Neural crest cell (in vitro differentiated cells): ENCODE measurements around the gene MLST8. TPM values are rescaled to one million over a fixed set of nuclear protein-coding genes. Genes with fewer than 3 reads are reported as not detected.

ENCODE experiments used
- DNase-seq: peaks from one replicate; pipeline ENCODE4 v3.0.0; 2021; ENCODE audit warnings: low read depth, mixed read lengths, low spot score
- H3K27ac Mint-ChIP-seq: one replicate; pipeline ENCODE4 v1.8.0; 2021; ENCODE audit warnings: mild to moderate bottlenecking, mixed read lengths; ENCODE audit not compliant: unreplicated experiment
- H3K27me3 Mint-ChIP-seq: 2 replicates; pipeline ENCODE4 v1.8.0; 2021; ENCODE audit warnings: low read depth, mild to moderate bottlenecking, mixed read lengths
- H3K36me3 Mint-ChIP-seq: 2 replicates; pipeline ENCODE4 v1.8.0; 2021; ENCODE audit warnings: low read depth, mild to moderate bottlenecking, mixed read lengths
- H3K4me1 Mint-ChIP-seq: 2 replicates; pipeline ENCODE4 v1.8.0; 2021; ENCODE audit warnings: mixed read lengths
- H3K4me3 Mint-ChIP-seq: one replicate; pipeline ENCODE4 v1.8.0; 2021; ENCODE audit warnings: mild to moderate bottlenecking, mixed read lengths
- H3K9me3 Mint-ChIP-seq: 2 replicates; pipeline ENCODE4 v1.8.0; 2021; ENCODE audit warnings: mixed read lengths
- total RNA-seq: library from RNA; stranded (reverse); gene quantifications from 2 replicates; pipeline ENCODE4 v1.2.1, GENCODE V29; 2021
- TF ChIP-seq, protein P1 (sequence below): fragments of 200-600 bp; sonication (generic); conservative IDR thresholded peaks from 2 replicates; pipeline ENCODE4 v1.5.0; 2021; ENCODE audit warnings: antibody characterized with exemption, mild to moderate bottlenecking

The MLST8 gene
- total RNA-seq, 1 donor from 2014 or later: 68.1 TPM

GRCh38 chr16:2231016-2231931, 26.0 kb downstream of the MLST8 start:
- Mint-ChIP-seq H3K27ac (no peak overlapping the region), H3K36me3 (peaks cover 2% of the 10 kb centered on the region), H3K4me3 (no peak overlapping the region), H3K4me1 (peaks cover 2% of the 10 kb centered on the region), H3K9me3 (no peaks in the 10 kb centered on the region), H3K27me3 (peaks cover 9% of the 10 kb centered on the region)
- TF ChIP-seq, protein P1, sequence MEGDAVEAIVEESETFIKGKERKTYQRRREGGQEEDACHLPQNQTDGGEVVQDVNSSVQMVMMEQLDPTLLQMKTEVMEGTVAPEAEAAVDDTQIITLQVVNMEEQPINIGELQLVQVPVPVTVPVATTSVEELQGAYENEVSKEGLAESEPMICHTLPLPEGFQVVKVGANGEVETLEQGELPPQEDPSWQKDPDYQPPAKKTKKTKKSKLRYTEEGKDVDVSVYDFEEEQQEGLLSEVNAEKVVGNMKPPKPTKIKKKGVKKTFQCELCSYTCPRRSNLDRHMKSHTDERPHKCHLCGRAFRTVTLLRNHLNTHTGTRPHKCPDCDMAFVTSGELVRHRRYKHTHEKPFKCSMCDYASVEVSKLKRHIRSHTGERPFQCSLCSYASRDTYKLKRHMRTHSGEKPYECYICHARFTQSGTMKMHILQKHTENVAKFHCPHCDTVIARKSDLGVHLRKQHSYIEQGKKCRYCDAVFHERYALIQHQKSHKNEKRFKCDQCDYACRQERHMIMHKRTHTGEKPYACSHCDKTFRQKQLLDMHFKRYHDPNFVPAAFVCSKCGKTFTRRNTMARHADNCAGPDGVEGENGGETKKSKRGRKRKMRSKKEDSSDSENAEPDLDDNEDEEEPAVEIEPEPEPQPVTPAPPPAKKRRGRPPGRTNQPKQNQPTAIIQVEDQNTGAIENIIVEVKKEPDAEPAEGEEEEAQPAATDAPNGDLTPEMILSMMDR: no peak
- DNase-seq: no peak

- no peak for DNase-seq
- Mint-ChIP-seq H3K4me1 (no peaks in the 10 kb centered on the region), H3K36me3 (peaks cover 2% of the 10 kb centered on the region), H3K4me3 (no peak overlapping the region), H3K9me3 (no peaks in the 10 kb centered on the region), H3K27ac (no peak overlapping the region), H3K27me3 (peaks cover 18% of the 10 kb centered on the region)
- TF ChIP-seq, protein P1: no peak
Observed at GRCh38 chr16:2232094-2232990, 27.1 kb downstream of the MLST8 start.

DNA sequence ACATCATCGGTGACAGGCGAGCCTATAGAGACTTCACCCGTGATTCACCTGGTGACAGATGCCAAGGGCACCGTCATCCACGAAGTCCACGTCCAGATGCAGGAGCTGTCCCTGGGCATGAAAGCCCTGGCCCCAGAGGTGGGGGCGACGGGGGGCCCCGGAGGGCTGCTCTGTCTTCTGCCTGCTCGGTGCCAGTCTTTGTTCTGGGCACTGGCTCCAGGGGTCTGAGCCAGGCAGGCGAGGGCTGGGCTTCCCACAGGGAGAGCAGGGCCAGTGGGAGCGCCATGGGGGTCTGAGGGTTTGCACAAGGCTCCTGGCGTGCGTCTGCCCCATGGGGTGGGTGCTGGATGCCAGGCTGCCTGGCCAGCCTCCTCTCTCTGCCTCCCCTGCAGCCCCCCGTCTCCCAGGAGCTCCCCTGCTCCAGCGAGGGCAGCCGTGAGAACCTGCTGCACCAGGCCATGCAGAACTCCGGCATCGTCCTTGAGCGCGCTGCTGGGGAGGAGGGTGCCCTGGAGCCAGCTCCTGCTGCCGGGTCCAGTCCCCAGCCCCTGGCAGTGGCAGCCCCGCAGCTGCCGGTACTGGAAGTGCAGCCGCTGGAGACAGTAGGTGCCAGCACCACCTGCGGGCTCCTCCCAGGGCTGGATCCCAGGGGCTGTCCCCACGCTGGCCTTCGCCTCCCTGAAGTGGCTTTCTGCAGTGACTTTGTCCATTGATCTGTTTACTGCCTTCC, 28.0 kb downstream of the MLST8 start:
- Mint-ChIP-seq H3K36me3 (peaks cover 2% of the 10 kb centered on the region), H3K27me3 (peaks cover 24% of the 10 kb centered on the region), H3K9me3 (no peaks in the 10 kb centered on the region), H3K27ac (no peak overlapping the region), H3K4me1 (no peaks in the 10 kb centered on the region), H3K4me3 (no peak overlapping the region)
- no peak for DNase-seq
- TF ChIP-seq, protein P1: no peak

DNA sequence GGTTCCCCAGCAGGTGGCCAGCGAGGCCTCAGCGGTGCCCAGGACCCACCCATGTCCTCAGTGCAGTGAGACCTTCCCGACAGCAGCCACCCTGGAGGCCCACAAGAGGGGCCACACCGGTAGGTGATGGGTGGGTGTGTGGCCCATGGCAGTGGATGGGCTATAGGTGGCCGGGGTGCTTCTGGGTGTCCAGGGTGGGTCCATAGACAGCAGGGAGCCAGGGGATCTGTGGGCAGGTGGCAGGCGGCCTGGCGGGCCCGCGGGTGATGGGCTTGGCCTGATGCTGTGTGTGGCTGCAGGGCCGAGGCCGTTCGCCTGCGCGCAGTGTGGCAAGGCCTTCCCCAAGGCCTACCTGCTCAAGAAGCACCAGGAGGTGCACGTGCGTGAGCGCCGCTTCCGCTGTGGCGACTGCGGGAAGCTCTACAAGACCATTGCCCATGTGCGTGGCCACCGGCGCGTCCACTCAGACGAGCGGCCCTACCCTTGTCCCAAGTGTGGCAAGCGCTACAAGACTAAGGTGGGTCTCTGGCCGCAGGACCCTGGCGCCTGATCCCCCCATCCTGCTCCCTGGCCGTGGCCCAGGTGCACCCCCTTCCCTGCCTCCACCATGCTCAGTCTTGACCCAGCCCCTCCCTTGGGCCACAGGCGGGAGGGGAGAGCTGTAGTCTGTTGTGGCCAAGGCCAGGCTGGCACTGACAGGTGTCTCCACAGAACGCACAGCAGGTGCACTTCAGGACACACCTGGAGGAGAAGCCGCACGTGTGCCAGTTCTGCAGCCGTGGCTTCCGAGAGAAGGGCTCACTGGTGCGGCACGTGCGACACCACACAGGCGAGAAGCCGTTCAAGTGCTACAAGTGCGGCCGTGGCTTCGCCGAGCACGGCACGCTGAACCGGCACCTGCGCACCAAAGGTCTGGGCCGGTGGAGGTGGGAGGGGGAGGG, 28.9 kb downstream of the MLST8 start:
- no peaks in the 10 kb centered on the region for H3K4me1 Mint-ChIP-seq
- no peak overlapping the region for H3K4me3 Mint-ChIP-seq
- no peak for DNase-seq
- H3K9me3 Mint-ChIP-seq: no peaks in the 10 kb centered on the region
- H3K36me3 Mint-ChIP-seq: peaks cover 2% of the 10 kb centered on the region
- peaks cover 28% of the 10 kb centered on the region for H3K27me3 Mint-ChIP-seq
- H3K27ac Mint-ChIP-seq: no peak overlapping the region
- TF ChIP-seq, protein P1: no peak
